Measurements from ENCODE around the gene APH1B.

DNA sequence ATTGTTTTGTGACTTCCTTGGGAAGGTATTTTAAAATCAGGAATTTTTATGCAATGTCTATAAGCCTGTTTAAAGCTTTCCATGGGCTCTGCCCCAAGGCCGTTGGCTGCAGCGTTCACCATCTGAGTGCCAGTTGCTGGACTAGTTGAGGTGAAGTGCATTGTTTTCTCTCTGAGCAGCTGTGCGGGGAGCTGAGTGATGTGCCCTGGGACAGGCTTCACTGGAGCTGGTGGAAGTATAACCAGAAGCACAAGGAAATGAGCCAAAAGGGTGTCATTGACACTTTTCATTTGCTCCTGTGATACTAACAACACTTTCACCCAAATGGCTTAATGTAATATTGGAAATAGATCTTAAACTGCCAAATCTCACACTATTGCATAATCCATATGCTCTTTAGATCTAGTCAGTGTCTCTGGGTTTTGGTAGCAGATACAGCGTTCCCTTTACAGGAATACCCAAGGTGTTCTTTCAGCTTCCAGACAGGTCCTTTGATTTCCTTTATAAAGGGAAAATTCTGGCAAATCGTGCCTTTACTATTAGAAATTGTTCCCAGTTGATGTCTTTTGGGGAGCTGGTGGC is 29.2 kb downstream of the APH1B start:
- TF ChIP-seq, protein P1, sequence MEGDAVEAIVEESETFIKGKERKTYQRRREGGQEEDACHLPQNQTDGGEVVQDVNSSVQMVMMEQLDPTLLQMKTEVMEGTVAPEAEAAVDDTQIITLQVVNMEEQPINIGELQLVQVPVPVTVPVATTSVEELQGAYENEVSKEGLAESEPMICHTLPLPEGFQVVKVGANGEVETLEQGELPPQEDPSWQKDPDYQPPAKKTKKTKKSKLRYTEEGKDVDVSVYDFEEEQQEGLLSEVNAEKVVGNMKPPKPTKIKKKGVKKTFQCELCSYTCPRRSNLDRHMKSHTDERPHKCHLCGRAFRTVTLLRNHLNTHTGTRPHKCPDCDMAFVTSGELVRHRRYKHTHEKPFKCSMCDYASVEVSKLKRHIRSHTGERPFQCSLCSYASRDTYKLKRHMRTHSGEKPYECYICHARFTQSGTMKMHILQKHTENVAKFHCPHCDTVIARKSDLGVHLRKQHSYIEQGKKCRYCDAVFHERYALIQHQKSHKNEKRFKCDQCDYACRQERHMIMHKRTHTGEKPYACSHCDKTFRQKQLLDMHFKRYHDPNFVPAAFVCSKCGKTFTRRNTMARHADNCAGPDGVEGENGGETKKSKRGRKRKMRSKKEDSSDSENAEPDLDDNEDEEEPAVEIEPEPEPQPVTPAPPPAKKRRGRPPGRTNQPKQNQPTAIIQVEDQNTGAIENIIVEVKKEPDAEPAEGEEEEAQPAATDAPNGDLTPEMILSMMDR (conservative IDR thresholded peaks at IDR 0.05; ENCODE audit: low read depth, low read length): no peak
- TF ChIP-seq EZH2 (IDR thresholded peaks at IDR 0.05; ENCODE audit: borderline replicate concordance, low read depth, low read length, poor library complexity, severe bottlenecking): no peak
